ENCODE measurements around the gene ANO1.

The ANO1 gene

GRCh38 chr11:70126494-70126893 lies 48.4 kb downstream of the ANO1 start:
- Histone ChIP-seq H2AFZ (ENCODE audit: low read depth, low read length) (no peak overlapping the region), H3K79me2 (ENCODE audit: low read length) (no peaks in the 10 kb centered on the region), H3K4me2 (ENCODE audit: low read length) (no peak overlapping the region), H3K36me3 (replicated peaks; ENCODE audit: low read depth, low read length) (no peaks in the 10 kb centered on the region), H3K27ac (ENCODE audit: low read length) (no peak overlapping the region), H3K9me3 (ENCODE audit: insufficient read depth, low read length) (no peaks in the 10 kb centered on the region), H3K4me3 (ENCODE audit: low read length) (no peak overlapping the region), H3K9ac (ENCODE audit: low read length) (no peak overlapping the region), H3K4me1 (ENCODE audit: low read length) (no peaks in the 10 kb centered on the region), H4K20me1 (ENCODE audit: insufficient read depth, low read length) (no peaks in the 10 kb centered on the region), H3K27me3 (ENCODE audit: low read depth, low read length) (no peaks in the 10 kb centered on the region; the same call in 1 of the 2 replicates)
- TF ChIP-seq EZH2phosphoT487 (IDR thresholded peaks at IDR 0.05; ENCODE audit: low read depth) (no peak), CTCF (IDR thresholded peaks at IDR 0.05; ENCODE audit: low read depth, low read length) (no peak)

GRCh38 chr11:70127653-70128434 lies 49.7 kb downstream of the ANO1 start:
- H3K27ac ChIP-seq (ENCODE audit: low read length) = no peak overlapping the region
- no peaks in the 10 kb centered on the region for H3K79me2 ChIP-seq (ENCODE audit: low read length)
- no peak overlapping the region for H3K9ac ChIP-seq (ENCODE audit: low read length)
- H3K9me3 ChIP-seq (ENCODE audit: insufficient read depth, low read length) = no peaks in the 10 kb centered on the region
- H3K36me3 ChIP-seq (replicated peaks; ENCODE audit: low read depth, low read length) = no peaks in the 10 kb centered on the region
- no peaks in the 10 kb centered on the region for H4K20me1 ChIP-seq (ENCODE audit: insufficient read depth, low read length)
- no peak overlapping the region for H2AFZ ChIP-seq (ENCODE audit: low read depth, low read length)
- H3K4me3 ChIP-seq (ENCODE audit: low read length) = no peak overlapping the region
- H3K4me2 ChIP-seq (ENCODE audit: low read length) = no peak overlapping the region
- TF ChIP-seq EZH2phosphoT487 (IDR thresholded peaks at IDR 0.05; ENCODE audit: low read depth) (no peak), CTCF (IDR thresholded peaks at IDR 0.05; ENCODE audit: low read depth, low read length) (no peak)
- peaks cover 7% of the 10 kb centered on the region; the same call in 1 of the 2 replicates for H3K27me3 ChIP-seq (ENCODE audit: low read depth, low read length)
- H3K4me1 ChIP-seq (ENCODE audit: low read length) = no peaks in the 10 kb centered on the region

GRCh38 chr11:70128435-70128906 lies 50.4 kb downstream of the ANO1 start:
- H3K27ac ChIP-seq (ENCODE audit: low read length) = no peak overlapping the region

More at GRCh38 chr11:70128435-70128906, 50.4 kb downstream of the ANO1 start:
- Histone ChIP-seq H3K79me2 (ENCODE audit: low read length) (no peaks in the 10 kb centered on the region), H4K20me1 (ENCODE audit: insufficient read depth, low read length) (no peaks in the 10 kb centered on the region), H3K4me2 (ENCODE audit: low read length) (no peak overlapping the region), H3K4me1 (ENCODE audit: low read length) (no peaks in the 10 kb centered on the region), H3K9me3 (ENCODE audit: insufficient read depth, low read length) (no peaks in the 10 kb centered on the region), H2AFZ (ENCODE audit: low read depth, low read length) (no peak overlapping the region), H3K27me3 (ENCODE audit: low read depth, low read length) (peaks cover 13% of the 10 kb centered on the region; the same call in 1 of the 2 replicates), H3K4me3 (ENCODE audit: low read length) (no peak overlapping the region), H3K9ac (ENCODE audit: low read length) (no peak overlapping the region), H3K36me3 (replicated peaks; ENCODE audit: low read depth, low read length) (no peaks in the 10 kb centered on the region)
- TF ChIP-seq CTCF (IDR thresholded peaks at IDR 0.05; ENCODE audit: low read depth, low read length) (no peak), EZH2phosphoT487 (IDR thresholded peaks at IDR 0.05; ENCODE audit: low read depth) (no peak)

Measured in OCI-LY3 (cell line).